ENCODE data around the gene NACA2.

The NACA2 gene

DNA sequence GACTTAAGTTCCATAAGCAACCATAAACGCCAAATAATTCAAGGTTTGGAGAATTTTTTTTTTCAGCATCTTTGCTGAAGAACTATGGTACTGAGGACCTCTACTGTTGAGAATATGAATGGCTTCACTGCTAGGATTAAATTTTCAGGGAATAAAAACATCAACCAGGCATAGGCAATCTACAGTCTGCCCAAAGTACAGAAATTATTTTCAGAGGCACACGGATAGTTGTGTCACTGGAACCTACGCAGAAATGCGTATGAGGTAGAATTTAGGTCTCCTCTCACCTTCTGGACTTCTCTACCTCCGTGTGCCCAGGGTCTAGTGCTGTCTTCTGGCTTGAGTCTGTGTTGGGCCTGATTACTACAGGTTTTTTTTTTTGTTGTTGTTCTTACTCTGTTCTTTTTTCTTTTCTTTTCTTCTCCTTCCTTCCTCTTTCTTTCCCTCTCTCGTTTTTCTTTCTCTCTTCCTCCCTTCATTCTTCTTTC, 39.7 kb downstream of the NACA2 start:
- peak in 1 of 51 donors; percentile 8 for DNase-seq

DNA sequence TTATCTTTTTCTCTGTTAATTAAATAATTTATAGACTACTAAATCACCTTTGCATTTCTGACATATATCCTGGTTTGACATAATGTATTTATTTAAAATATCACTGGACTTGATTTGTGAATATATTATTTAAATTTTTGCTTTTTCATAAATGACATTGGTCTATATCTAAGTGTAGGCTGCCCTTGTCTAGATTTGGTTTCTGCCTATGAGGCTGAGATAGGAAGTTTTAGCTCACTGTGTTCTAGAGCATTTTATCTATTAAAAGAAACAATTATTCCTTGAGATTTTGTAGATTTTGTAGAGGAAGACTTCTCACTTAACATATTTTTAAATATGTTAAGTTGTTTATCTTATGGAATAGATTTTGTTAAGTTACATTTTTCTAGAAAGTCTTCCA, 43.9 kb downstream of the NACA2 start:
- no peak for DNase-seq

DNA sequence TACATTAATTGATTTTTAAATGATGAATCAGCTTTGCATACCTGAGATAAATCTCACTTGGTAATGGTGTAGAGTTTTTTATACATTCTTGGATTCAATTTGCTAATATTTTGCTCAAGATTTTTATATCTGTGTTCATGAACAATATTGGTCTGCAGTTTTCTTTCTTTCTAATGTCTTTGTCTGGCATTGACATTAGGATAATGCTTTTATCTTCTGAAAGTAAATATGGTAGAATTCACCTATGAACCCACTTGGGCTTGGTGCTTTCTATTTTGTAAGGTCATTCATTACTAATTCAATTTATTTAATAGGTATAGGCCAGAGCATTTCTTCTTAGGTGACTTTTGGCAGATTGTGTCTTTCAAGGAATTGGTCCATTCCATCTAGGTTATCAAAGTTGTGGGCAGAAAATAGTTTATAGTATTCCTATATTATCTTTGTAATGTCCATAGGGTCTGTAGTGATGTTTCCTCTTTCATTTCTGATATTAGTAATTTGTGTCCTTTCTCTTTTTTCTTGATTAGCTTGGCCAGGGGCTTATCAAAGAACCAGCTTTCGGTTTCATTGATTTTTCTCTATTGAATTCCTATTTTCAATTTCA, 45.6 kb downstream of the NACA2 start:
- DNase-seq: no peak

DNA sequence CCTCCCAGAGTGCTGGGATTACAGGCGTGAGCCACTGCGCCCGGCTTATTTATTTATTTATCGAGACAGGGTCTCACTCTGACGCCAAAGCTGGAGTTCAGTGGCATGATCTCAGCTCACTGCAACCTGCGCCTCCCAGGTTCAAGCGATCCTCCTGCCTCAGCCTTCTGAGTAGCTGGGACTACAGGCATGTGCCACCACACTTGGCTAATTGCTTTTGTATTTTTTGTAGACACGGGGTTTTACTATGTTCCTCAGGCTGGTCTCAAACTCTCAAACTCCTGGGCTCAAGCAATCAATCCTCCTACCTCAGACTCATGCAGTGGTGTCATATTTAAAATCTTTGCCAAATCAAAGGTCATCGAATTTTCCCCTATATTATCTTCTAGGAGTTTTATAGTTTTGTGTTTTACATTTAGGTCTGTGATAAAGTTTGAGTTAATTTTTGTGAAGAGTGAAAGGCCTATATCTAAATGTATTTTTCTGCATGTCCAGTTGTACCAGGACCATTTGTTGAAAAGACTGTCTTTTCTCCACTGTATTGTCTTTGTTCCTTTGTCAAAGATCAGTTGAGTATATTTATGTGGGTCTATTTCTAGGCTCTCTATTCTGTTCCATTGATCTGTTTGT, 47.1 kb downstream of the NACA2 start:
- no peak for DNase-seq

DNA sequence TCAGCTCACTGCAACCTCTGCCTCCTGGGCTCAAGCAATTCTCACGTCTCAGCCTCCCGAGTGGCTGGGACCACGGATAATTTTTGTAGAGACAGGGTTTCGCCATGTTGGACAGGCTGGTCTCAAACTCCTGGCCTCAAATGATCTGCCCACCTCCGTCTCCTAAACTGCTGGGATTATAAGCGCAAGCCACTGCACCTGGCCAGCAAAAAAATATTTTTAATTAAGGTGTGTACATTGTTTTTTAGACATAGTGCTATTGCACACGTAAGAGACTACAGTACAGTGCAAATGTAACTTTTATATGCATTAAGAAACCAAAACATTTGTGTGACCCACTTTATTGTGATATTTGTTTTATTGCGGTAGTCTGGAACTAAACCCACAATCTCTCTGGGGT, 49.0 kb downstream of the NACA2 start:
- no peak for DNase-seq

DNA sequence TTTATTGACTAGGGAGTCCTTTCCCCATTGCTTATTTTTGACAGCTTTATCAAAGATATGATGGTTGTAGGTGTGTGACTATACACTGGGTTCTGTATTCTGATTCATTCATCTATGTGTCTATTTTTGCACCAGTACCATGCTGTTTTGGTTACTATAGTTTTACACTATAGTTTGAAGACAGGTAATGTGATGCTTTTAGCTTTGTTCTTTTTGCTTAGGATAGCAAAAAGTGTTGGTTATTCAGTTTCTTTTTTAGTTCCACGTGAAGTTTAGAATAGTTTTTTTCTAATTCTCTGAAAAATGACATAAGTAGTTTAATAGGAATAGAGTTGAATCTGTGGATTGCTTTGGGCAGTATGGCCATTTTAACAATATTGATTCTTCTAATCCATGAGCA, 50.1 kb downstream of the NACA2 start:
- no peak for DNase-seq
